GM18907 (cell line): ENCODE measurements around the gene DAPK3.
"Not testable (repeated sequence)": the region's sequence is repeated elsewhere in the genome, so short reads cannot be mapped to it uniquely, and the experiment has no call there.

Source experiments
- ATAC-seq: cut with Tn5 transposase; IDR thresholded peaks from one replicate; pipeline ENCODE4 v1.9.1; 2021; ENCODE audit warnings: mild to moderate bottlenecking, moderate library complexity; ENCODE audit not compliant: unreplicated experiment

DAPK3 gene

DNA sequence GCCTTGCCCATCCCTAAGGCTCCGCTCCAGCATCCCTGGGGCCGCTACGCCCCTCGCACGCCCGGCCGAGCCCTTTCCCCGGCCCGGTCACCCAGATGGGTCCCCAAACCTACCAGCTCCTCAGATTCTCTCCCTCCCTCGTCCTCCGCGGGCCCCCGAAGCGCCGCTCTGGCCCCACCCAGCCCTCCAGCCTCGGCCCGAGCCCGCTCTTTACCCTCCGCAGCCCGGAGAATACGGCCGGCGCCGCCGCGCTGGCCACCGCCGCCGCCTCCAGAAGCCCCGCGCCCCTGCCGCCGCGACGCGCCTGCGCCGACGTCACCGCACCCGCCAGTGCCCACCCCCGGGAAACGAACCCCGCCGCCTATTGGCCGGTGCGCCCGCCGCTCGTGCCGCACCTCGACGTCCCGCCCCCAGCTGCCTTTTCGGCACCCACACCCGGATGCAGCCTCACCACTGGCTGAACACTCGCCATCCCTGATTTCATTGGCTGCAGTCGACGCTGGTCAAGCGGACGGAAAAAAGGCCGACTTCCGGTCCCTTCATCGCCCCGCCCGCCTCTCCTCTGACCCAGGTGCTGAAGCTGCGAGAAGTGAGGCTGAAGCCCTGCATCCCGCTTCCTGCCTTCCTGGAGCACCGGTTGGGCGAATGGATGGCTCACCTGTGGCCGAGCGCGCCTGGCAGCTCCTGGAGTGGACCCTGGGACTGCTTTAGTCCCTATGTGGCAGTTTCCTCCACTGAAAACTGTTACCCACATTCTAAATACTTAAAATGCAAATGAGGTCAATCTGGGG lies at the start of gene DAPK3:
Gene DAPK3, minus strand, starts transcription at position 292 of the 791 bp plus-strand sequence. CDS start 1,364 bp downstream, outside the sequence.
- ATAC-seq, result peak; percentile 92

DNA sequence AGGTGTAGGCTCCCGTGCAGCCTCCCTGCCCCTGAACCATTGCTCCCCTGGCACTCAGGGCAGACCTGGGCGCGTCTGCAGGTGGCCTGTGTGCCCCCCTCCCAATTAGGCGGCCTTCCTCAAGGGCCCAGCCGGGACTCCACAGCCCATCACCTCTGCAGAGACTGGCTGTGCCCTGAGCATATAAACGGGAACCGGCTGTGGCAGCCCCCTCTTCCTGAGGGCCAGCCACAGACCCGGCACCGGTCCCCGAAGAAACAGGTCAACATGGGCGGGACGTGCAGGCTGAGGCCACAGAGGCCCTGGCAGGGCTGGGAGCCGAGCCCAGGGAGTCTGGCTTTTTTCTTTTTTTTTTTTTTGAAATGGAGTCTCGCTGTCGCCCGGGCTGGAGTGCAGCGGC lies 48.7 kb upstream of the DAPK3 start:
- ATAC-seq, result no peak

DNA sequence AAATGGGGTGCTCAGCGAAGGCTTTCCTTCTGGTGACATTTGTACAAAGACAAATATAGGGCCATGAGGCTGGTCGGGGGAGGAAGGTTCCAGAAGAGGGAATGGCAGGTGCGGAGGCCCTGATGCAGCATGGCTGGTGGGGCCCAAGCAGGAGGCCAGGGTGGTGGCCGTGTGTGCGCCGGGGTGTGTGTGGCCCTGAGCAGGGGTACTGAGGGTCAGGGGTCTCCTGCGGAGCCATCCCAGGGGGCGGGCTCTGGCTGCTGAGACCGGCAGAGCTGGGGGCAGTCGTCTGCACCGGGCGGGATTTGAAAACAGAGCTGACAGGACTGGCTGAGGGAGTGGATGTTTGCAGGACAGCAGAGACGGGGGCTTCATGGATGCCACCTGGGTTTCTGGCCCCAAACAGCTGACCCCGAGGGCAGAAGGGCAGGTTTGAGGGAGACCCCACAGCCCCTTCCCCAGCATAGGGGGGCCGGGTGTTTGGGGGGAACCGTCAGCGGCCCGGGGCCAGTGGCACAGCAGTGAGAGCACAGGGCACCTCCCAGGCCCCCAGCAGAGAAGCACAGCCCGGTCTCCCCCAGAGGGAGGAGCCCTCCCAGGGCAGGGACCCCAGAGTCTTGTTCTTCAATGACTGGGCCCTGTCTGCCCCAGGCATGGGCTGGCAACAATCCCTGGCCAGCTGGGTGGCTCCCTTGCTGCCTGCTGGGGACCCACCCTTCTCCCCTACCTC lies 48.0 kb upstream of the DAPK3 start:
- no peak for ATAC-seq

DNA sequence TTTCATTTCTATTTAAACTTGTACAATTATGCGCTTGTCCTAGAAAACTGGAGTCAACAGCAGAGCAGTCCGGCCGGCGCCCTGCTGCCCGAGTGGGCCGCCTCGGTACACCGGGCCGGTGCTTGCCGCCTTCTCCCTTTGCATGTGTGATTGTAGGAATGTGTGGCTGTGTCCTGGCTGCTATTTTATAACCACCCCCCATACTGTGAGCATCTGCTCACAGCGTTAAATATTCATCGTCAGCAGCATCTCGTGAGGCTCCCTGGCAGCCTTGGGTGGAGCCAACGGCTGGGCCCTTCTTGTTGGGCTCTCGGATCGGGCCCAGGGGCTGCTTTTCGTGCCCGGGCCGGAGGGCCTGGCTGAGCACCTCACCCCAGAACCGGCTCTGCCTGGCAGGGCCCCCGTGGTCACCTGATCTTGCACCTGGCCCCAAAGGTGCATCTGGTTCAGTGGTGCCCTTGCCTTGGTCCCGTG lies 47.3 kb upstream of the DAPK3 start:
- no peak for ATAC-seq

DNA sequence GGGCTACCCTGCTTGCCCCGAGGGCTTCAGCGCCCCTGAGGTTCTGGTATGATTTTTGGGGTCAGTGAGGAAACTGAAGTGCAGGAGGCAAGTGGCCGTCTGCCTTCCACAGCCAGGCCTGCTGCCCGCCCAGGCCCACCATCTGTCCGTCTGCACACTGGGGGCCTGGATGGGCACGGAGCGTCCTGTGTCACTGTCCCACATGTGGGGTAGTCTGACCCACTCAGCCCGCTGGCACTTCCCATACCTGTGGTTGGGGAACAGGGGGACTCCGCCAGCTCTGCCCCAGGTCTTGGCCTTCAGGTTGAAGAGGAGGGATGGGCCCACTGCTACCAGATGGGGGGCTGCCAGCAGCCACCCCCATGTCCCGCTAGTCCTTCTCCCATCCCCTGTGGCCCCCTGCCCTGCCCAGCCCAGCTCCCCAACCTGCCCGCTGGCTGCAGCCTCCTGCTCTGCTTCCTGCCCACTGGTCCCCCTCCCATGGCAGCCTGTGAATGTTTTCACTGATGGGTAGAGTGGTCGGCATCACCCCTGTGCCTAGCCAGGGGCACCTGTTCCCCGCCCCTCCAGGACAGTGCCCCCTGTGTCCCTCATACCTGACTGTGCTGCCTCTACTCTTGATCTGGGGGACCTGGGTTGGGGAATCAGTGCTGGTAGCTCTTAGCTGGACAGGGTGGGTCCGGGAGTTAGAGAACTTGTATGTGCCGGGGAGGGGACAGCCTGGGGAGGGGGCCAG lies 46.2 kb upstream of the DAPK3 start:
- ATAC-seq, result no peak

DNA sequence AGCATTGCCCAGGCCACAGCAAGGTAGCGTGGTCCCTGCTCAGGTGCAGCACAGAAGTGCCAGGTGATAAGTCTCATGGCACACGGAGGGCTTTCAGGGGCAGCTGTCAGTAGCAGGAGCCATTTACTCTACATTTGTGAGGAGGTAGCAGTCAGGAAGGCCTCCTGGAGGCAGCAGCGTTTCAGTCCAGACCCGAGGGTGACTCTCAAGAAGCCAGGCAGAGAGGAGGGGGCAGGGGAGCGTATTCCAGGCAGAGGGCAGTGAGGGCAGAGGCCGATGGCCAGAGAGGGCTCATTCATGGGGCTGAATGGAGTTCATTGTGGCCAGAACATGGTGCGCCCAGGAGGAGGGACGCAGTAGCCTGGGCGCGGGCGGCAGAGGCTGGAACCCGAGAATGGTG lies 45.6 kb upstream of the DAPK3 start:
- no peak for ATAC-seq

DNA sequence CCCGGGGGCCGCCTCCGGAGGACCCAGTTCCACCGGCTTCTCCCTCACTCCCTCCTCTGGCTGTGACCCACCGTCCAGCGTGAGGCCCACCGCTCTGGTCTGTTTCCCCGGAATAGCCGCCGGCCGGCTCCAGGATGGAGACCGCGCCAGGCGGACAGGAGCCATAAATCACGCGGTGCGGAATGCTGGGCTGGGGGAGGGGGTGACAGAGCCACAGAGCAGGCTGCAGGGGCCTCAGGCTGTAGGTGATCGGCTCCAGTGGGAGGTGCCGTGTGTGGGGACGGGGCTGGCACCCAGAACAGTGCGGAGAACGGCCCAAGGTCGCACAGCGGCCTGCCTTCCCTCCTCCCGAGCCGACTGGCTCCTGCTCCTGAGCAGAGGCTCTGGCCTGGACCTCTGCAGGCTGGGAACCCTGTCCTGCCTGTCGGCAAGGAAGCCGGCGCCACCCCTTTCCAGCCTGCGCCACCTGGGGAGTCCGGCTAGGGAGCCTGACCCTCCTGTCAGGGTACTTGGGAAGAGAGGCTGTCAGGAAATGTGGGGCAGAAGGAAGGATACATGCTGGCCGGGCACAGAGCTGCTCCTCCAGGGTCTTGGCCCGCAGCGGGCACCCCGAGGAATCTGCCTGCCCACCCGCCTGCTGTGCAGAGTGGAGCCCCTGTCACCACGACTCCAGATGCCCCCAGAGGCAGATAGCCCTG lies 45.0 kb upstream of the DAPK3 start:
- no peak for ATAC-seq

DNA sequence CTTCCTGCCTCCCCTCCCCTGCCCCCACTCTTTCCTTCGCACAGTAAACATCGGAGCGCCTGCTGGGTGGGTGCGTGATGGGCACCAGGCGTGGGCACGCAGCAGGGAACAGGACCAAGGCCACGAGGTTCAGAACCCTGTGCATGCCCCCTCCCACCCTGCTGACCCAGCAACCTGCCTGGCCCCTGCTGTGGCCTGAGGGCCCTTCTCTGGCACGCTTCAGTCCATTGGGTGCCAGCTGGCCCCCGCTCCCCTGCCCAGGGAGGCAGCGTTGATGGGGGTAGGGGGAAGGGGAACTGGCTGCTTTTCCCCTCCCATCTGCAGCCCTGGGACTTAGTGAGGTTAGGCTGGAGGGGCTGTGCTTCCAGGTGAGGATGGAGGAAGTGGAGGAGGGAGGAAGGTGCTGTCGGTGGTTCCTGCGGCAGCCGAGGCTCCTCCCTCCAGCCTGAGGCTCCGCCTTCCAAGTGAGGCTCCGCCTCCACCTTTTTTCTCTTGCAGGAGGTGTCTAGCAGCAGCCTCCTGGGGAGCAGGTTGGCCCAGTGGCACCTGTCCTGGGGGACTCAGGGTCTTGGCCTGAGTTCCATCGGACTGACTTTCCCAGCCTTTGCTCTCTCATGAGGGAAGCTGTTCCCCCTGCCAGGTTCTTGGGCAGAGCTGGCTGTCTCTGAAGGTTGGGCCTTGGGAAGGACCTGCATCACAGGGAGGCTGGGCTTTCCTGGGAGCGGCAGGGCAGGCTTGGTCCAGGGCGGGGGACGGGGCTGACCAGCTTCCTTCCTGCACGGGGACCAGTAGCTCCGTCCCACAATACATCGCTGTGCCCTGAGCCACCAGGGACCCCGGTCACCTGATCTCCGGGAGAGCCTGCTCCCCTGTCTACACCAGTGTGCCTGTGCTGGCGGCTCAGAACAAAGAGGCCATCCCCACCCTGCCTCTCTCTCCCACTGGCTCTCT lies 43.9 kb upstream of the DAPK3 start:
- no peak for ATAC-seq

DNA sequence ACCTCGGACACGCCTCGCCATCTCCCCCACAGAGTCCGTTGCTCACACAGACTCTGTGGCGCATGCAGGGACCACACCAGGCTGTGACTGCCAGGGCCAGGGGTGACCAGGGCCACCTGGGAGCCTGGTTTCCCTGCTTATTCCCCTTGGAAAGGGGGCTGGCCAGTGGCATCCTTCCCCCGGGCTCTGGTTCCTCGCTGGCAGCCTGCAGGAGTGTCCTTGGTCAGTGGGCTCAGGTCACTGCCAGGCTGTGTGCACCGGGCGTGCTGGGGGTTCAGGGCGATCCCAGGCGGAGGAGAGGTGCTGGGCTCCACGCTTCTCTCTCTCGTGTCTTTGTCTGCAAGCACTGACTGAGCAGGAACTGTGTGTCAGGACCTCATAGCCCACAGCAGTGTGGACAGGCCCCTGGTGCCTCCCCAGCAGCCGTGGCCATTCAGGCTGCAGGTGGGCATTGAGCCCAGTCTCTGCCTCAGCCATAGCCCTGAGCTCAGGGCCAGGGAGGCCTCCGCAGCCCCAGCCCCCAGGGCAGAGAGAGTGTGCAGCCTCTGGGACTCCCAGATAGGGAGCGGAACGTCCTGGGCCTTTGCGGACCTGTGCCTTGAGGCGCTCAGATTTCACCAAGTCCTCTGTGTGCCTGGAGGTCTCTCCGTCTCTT lies 43.1 kb upstream of the DAPK3 start:
- ATAC-seq, result no peak

DNA sequence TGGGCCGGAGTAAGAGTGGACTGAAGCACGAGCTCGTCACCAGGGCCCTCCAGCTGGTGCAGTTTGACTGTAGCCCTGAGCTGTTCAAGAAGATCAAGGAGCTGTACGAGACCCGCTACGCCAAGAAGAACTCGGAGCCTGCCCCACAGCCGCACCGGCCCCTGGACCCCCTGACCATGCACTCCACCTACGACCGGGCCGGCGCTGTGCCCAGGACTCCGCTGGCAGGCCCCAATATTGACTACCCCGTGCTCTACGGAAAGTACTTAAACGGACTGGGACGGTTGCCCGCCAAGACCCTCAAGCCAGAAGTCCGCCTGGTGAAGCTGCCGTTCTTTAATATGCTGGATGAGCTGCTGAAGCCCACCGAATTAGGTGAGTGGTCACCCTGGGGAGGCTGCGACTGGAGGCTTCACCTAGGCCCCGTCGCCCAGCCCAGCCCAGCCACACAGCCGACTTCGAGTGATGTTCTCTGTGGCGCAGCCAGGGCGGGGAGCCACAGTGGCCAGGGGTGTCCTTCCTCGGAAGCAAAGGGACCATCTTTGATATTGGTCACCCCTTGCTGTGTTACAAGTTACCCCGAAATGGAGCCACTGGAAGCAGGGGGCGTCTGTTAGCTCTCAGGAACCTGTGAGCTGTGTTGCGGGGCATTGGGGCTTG lies 42.2 kb upstream of the DAPK3 start:
- no peak for ATAC-seq

DNA sequence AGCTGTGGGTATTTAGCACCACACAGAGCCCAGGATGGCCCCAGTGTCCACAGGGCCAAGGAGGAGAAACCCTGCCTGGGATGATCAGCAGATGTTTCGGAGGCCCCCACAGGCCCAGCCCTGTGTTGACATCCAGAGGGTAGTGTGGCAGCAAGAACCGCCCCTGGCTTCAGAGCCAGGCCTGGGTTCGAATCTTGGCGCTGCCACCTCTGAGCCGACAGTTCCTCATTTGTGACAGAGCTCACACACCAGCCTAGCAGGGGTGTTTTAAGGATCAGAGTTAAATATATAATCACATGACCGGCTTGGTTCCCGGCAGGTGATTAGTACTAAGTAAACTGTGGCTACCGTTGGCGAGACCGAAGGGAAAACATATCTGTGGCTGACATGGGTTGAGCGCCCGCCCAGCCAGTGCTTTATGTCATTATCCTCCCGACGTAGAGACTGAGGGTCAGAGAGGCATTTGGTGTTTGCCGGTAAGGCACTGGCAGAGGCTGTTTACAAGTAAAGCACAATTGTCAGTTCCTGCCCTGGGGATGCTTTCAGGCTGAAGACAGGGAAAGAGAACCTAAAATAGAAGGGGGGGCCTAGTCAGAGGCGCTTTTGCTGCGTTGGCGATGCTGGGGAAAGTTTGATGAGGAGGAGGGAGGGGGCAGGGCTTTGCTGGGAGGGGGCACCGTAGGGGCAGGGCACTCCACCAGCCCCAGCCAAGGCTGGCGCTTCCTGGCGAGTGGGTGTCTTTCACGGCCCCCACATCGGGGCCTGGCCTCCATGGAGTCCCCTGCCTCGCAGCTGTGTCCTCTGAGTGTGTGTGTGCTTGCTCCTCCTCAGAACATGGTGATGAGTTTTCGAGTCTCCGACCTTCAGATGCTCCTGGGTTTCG lies 41.4 kb upstream of the DAPK3 start:
- ATAC-seq, result no peak

DNA sequence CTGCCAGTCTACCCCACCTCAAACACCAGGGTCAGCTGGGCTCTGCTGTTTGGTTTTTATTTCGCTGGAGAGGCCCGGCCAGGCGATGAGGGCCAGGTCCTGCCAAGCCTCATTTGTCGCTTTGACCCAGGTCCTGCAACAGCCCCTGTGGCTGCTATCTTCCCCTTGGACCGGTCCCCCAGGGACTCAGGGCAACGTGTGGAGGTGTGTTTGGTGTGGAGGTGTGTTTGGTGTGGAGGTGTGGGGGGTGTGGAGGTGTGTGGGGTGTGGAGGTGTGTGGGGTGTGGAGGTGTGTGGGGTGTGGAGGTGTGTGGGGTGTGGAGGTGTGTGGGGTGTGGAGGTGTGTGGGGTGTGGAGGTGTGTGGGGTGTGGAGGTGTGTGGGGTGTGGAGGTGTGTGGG lies 40.5 kb upstream of the DAPK3 start:
- not testable (repeated sequence) for ATAC-seq

DNA sequence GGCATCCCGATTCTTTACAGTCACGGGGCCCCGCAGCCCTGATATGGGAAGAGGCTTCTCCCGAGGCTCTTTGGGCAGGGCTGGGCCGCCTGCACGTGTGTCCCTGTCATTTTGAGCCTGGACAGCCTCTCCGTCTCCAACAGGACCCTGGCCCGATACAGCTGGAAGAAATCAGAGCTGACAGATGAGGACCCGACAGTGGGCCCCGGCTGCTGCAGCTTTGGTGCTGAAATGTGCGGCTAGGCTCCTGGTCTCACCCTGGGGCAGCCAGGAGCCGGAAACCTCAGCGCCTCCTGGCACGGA lies 39.9 kb upstream of the DAPK3 start:
- no peak for ATAC-seq

DNA sequence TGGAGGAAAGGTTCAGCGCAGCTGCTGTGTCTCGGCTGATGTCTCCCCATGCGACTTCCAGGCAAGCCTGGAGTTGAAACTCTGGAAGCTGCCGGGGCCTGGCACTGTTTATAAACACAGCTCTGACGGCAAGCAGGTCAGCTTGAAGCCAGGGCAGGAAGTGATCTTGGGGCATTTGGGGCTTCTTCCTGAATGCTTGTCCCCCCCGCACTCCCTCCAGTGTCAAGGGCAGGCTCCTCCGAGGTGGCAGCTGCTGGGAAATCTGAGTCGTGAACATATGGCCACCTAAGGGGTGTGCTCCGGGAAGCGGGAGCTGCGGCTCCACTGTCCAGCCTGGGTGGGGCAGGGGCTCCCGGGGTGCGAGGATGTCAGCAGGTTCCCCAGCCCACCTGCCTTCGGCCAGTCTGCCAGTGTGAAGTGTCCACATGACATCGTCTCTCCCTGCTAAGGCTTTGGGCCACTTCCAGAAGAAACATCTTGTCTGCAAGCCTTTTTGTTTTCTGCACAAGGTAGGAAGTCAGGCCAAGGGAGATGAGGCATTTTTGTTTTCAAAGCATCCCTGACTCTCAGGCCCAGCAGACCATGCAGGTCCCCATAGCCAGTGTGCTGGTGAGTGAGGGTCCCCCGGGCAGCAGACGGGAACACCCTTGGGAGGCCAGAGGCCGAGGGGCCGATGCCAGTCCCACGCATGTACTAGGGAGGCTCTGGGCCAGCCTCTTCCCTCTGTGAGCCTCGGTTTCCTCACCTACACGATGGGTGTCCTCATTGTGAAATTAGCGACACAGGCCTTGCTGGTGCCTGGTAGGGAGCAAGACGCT lies 39.3 kb upstream of the DAPK3 start:
- no peak for ATAC-seq

DNA sequence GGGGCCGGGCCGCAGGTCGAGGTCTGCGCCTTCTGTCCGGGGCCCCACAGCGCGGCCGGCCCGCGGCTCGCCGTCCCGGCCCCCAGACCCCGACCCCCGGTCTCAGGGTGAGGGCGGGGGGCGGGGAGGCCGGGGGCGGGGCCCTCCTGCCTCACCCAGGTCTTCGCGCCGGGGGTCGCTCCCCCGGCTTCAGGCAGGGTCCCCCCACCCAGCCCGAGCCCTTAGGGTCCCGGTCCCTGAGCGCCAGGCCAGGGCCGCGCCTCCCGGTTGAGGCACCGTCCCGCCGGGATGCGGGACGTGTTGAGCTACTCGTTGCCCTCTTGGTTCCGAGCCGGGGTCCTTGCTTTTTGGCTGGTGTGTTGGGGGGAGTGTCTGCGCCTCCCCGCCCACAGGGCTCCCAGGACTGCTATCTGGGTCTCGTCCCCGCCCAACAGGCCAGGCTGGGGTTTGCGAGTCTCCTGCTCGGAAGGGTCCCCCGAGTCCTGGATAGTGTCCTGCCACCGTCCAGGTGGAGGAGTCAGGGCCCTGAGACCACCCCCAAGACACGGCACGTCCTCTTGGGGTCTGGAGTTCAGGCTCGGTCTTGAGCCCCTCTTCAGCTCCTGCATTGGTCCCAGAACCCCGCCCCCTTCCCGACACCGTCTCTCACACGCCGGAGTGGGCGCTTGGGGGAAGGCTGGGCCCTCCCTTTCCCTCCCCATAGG lies 37.1 kb upstream of the DAPK3 start:
- ATAC-seq, result peak; percentile 5

DNA sequence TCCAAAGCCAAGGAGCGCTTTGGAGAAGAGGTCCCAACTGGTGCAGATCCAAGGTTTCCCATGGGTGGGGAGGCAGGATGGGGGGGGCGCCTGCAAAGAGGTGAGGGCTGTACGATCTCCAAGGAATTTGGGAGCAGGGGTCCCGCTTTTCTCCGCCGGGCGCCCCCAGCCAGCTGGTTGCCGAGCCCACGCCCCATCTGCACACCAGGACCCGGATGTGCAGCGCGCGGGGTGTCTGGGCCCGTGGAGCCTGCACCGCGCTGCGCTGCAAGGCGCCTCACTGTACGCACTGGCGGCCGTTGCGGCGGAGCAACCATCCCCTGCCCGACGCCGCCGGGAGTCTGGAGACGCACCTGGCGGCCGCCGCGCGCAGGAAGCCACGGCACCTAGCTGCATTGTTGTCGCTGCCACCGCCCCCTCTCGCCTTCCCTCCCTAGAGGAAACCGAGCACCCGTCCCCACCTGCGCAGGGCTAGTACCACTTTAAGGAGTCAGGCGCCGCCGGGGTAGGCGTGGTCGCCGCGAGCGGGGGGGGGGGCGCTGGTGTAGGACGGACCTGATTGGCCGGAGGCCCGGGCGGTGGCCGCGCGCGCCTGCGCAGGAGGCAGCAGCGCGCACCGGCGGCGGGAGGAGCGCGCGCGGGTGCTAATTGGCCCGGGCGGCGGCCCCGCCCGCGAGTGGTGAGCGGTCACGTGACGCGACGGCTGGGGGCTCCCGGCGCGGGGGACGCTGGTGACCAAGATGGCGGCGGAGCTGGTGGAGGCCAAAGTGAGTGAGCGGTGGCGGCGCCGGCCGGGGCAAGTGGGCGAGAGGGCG lies 36.3 kb upstream of the DAPK3 start, which contains the start of gene PIAS4:
Gene PIAS4, plus strand, starts transcription at position 716 of the 815 bp plus-strand sequence. Its CDS starts 25 bp downstream, at position 741.
- ATAC-seq, result peak; percentile 83
